ENCODE results near the gene USP6NL. TPM values are rescaled to one million over a fixed set of nuclear protein-coding genes. Genes with fewer than 3 reads are reported as not detected.
A peak's percentile ranks its signal among the peaks of the same experiment; 100 is the strongest.

USP6NL gene
- total and polyA plus RNA-seq, 2 of the 13 experiments (the other 11 are each of a cell fraction or from before 2014, with no cell fraction given) = 10.5 to 22.9 TPM

DNA sequence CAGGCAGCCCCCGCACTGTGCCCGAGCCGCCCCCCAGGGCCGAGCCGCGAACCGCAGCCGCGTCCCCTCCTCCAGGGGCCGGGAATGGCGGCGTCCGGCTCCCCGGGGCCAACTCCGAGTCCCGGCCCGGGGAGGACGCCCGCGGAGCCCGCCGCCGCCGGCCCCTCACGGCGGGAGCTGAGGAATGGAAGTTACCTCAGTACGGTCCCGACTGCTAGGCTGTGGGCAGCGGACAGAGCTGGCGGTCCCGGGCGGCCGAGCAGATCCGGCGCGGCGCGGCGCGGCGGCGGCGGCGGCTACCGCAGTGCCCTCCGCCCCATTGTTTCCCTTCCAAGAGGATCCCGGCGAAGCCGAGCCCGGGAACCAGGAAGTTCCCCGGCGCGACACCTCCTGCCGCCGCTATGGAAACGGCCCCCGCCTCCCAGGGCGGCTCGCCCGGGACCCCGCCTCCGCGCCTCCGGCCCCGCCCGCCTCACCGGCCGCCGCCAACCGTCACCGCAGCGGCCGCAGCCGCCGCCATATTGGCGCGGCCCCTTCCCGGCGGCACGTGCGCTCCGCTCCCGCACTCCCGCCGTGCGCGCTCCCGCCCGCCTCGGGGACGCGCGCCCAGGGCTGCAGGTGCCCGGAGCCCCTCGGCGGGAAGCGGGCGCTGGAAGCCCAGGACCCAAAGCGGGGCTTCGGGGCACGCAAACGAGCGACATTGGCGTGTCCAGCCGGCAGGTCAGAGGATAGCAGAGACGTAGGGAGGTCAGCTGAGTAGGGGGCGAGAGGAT, at the start of gene USP6NL (continued):
- TF ChIP-seq KMT2B (CRISPR knock-in tag; IDR thresholded peaks at IDR 0.05) (0 out of 2 replicates have a peak, but pooled peaks have one; percentile 10), PHF8 (CRISPR knock-in tag; IDR thresholded peaks at IDR 0.05) (peak; percentile 60; the same call in 1 of the 2 replicates), ATF6 (CRISPR knock-in tag; conservative IDR thresholded peaks at IDR 0.05) (no peak), RFXAP (CRISPR knock-in tag; IDR thresholded peaks at IDR 0.05; ENCODE audit: borderline replicate concordance) (peak; percentile 43; the same call in 1 of the 2 replicates), THAP7 (CRISPR knock-in tag; IDR thresholded peaks at IDR 0.05) (0 out of 2 replicates have a peak, but pooled peaks have one; percentile 39), ZNF678 (CRISPR knock-in tag; IDR thresholded peaks at IDR 0.05) (peak; percentile 19; the same call in 1 of the 2 replicates), HNF4G (IDR thresholded peaks at IDR 0.05; ENCODE audit: borderline replicate concordance, low read depth, low read length) (no peak), HNF4G (CRISPR knock-in tag; IDR thresholded peaks at IDR 0.05; ENCODE audit: borderline replicate concordance, low read depth) (no peak), ZNF629 (CRISPR knock-in tag; conservative IDR thresholded peaks at IDR 0.05) (no peak), EED (CRISPR knock-in tag; IDR thresholded peaks at IDR 0.05) (no peak), ZNF607 (CRISPR knock-in tag; IDR thresholded peaks at IDR 0.05; ENCODE audit: borderline replicate concordance) (peak; percentile 9; the same call in 1 of the 2 replicates), ZNF563 (CRISPR knock-in tag; IDR thresholded peaks at IDR 0.05) (peak; percentile 62), POLR2AphosphoS5 (IDR thresholded peaks at IDR 0.05; ENCODE audit: low read depth, low read length) (peak; percentile 57; the same call in 1 of the 2 replicates), KDM3A (CRISPR knock-in tag; IDR thresholded peaks at IDR 0.05; ENCODE audit: low read depth) (no peak), HNRNPL (IDR thresholded peaks at IDR 0.05; ENCODE audit: low read depth, low read length) (no peak), ZIK1 (CRISPR knock-in tag; IDR thresholded peaks at IDR 0.05; ENCODE audit: borderline replicate concordance, low read depth) (0 out of 2 replicates have a peak, but pooled peaks have one; percentile 20), UBTF (CRISPR knock-in tag; IDR thresholded peaks at IDR 0.05) (peak; percentile 85; the same call in 1 of the 2 replicates), MNT (IDR thresholded peaks at IDR 0.05) (no peak), SALL1 (CRISPR knock-in tag; IDR thresholded peaks at IDR 0.05) (peak; percentile 61)
- TF ChIP-seq, protein P1, sequence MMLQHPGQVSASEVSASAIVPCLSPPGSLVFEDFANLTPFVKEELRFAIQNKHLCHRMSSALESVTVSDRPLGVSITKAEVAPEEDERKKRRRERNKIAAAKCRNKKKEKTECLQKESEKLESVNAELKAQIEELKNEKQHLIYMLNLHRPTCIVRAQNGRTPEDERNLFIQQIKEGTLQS (CRISPR knock-in tag; IDR thresholded peaks at IDR 0.05) = no peak
- TF ChIP-seq, protein P2, sequence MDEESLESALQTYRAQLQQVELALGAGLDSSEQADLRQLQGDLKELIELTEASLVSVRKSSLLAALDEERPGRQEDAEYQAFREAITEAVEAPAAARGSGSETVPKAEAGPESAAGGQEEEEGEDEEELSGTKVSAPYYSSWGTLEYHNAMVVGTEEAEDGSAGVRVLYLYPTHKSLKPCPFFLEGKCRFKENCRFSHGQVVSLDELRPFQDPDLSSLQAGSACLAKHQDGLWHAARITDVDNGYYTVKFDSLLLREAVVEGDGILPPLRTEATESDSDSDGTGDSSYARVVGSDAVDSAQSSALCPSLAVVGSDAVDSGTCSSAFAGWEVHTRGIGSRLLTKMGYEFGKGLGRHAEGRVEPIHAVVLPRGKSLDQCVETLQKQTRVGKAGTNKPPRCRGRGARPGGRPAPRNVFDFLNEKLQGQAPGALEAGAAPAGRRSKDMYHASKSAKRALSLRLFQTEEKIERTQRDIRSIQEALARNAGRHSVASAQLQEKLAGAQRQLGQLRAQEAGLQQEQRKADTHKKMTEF (CRISPR knock-in tag; IDR thresholded peaks at IDR 0.05) = peak; percentile 57; the same call in 1 of the 2 replicates

Data from HepG2 (cell line).